ENCODE data around the gene PP2D1.
A peak's percentile ranks its signal among the peaks of the same experiment; 100 is the strongest.
"Not testable (repeated sequence)": the region's sequence is repeated elsewhere in the genome, so short reads cannot be mapped to it uniquely, and the experiment has no call there.

PP2D1 gene

DNA sequence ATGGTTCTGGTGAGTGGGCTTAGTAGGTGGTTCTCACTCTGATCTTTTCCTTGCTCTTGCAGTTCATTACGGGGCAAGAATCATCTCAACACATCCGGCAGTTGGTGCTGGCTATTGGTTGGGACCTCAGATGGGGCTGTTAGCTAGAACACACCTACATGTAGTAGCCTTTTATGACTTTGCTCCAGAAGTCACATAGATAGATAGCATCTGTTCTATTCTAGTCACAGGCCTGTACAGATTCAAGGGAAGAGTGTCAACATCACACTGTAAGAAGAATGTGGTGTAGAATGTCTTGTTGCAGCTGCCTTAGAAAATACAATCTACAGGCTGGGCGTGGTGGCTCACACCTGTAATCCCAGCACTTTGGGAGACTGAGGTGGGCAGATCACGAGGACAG is 50.1 kb downstream of the PP2D1 start:
- DNase-seq: no peak

DNA sequence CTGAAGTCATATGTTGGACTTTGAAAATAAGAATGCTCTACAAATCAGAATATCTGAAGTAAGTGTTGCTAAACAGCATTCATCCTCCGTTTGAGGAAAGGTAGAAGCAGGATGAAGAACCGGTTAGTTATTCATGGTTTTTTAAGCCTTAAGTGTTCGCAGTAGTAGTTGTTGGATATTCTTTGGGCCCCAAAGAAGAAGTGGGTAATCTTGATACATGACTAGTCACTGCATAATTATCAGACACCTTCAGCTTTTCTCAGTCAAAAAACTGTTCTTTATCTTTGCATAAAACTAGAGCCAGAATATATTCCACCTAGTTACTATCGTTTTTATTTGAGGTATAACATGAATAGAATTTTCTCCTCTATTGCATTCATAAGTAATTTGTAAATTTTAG is 51.4 kb downstream of the PP2D1 start:
- DNase-seq: no peak

DNA sequence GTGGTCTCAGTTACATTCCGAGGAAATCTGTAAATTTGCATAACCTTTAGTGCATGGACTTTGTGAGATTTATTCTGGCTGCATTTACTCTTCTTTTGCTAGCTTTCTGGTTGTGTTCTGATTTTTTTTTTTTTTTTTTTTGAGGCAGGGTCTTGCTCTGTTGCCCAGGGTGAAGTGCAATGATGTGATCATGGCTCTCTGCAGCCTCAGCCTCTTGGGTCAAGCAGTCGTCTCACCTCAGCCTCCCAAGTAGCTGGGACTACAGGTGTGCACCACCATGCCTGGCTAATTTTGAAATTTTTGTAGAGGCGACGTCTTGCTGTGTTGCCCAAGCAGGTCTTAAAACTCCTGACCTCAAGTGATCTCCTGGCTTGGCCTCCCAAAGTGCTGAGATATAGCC is 52.6 kb downstream of the PP2D1 start:
- no peak for DNase-seq

DNA sequence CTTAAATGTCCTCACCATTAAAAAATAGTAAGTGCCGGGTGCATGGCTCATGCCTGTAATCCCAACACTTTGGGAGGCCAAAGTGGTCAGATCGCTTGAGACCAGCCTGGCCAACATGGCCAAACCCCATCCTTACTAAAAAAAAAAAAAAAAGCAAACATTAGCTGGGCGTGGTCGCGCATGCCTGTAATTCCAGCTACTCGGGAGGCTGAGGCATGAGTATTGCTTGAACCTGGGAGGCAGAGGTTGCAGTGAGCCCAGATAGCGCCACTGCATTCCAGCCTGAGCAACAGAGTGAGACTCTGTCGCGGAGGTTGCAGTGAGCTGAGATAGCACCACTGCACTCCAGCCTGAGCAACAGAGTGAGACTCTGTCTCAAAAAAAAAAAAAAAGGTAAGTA is 54.7 kb downstream of the PP2D1 start:
- not testable (repeated sequence) for DNase-seq

DNA sequence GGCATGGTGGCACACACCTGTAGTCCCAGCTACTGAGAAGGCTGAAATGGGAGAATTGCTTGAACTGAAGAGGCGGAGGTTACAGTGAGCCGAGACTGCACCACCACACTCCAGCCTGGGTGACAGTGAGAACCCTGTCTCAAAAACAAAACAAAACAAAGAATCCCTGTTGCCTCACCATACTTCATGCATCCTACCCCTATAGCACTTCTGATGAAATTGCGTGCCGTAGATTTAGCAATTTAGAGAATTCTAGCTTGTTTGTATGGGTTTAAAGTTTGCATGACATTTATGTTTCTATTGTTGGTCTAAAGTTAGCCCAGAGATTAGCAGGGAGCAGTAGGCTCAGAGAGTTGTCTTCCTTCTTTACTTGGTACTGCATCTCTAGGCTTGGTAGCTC is 57.4 kb downstream of the PP2D1 start:
- DNase-seq: no peak

DNA sequence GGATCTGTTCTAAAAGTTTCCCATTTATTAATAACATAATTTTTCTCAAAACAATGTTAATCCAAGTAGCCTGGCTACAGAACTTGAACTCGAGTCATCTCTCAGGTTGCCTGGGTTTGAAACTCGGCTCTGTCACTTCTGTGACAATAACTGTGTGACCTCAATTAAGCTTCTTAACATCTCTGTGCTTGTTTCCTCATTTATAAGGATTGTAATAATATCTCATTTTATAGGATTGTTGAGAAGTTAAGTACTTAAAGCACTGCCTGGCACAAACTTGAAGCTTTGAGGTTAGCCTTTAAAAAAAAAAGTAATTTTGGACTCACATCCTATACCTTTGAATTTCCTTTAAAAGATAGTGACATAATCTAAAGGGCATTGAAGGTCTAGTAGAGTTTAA is 61.7 kb downstream of the PP2D1 start:
- DNase-seq: no peak

DNA sequence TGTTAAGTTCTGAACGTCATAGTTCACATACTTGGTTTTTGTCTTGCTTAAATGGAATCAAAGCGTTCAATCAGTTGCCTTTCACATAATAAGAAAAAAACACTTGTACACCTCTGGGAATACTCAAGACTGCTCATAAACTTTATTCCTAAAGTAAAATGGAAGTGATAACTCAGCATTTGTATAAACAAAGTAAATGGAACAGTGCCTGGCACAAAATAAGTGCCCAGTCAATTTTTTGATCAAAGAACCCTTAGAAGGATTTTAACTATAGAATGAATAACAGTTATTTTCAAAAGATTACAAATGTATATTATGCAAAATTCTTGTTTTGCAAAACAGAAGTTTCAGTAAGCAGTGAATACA is 63.9 kb downstream of the PP2D1 start:
- no peak for DNase-seq

DNA sequence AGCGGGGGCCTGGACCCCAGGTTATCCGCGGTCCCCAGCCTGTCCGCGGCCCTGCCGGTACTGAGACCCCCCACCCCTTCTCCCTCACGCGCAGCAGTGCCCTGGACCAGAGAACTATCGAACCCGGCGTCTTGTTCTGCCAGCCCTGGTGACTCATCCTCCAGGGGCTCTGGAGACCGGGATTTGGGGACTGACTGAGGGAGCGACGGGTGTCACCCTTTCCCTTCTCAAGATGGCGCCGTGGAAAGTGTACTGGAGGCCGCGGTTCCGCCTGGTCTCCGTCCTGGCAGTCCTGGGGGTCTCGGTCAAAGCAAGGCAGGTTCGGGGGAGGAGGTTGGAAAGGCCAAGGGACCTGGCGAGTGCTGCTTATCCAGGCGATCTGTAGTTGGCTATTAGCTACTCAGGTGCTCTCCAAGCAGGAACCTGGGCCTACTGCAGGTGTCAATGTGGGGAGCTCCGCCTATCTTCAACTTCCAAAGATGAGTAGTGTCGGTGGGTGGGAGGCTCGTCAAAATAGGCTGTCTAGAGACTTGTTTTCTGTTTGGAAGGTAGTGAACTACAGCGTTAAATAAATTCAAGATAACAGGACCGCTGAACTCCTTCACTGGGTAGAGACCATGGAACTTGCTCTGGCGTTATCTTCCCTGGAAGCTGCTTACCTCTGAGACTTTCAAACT is 64.4 kb downstream of the PP2D1 start:
- DNase-seq: peak; percentile 57

DNA sequence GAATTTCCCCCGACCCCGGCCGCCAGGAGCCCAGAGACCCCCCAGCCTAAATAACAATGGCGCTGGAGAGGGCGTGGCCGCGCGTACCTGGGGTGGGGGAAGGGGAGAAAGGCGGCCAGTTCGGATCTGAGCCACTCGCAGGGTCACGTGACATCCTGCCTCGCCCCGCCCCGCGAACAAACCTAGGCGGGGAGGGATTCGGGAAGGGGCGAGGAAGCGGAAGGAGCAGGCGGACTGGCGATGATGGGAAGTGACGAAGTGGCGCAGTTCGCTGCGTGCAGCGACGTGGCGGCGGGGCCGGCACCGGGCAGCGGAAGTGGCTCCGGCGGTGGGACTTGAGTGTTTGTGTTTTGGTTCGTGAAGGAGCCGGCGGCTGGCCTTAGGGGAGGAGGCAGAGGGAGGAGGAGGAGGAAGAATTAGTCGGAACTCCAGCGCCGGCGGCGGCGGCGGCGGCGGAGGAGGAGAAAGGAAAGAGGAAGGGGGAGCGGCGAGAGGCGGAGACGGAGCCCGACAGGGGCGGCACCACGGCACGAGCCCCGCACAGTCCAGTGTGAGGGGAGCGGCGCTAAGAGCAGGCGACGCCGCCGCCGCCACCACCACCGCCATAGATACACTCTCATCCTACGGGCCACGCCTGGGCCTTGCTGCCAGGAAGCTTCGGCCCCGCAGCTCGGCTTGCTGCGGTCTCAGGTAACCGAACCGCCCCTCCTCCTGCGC is 65.1 kb downstream of the PP2D1 start, which contains the start of gene RAB5A:
Gene RAB5A, plus strand, starts transcription at position 266 of the 717 bp plus-strand sequence. CDS start 3,802 bp downstream, outside the sequence.
- peak; percentile 98 for DNase-seq

DNA sequence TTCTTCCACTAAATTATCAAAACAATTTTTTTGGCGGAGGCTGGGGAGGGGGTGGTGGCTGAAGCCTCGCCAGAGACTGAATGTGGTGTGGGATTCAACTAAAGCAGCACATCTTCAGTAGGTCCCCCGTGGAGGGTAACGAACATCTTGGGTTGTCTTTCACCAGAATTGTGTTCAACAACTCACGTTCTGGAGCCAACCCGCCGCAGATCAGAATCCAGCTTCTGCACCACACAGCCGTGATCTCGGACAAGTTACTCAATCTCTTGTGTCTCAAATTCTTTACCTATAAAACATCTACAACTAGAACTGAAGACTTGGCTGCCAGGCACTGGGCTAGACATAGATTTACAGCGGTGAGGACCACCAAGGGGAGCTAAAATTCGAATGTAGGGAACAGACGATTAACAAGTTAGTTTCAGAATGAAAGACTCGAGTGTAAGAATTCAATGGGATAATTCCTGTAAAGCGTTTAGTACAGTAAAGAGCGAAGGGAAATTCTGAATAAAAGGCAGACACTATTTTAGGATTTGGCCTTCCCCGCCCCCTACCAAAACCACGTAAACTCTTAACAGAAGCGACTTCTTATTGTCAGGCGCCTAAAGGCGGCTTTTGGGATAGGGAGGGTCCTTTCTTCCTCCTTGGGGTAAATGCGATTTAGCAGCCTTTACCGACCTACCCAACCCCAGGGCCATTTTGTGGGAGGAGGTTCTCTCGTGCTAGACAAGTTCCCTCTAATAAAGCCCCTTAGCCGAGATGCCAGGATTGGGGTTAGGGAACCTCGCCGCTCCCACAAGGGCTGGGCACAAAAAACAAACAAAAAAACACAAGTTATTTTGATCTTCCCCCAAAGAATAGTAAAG is 65.9 kb downstream of the PP2D1 start:
- peak; percentile 14 for DNase-seq

DNA sequence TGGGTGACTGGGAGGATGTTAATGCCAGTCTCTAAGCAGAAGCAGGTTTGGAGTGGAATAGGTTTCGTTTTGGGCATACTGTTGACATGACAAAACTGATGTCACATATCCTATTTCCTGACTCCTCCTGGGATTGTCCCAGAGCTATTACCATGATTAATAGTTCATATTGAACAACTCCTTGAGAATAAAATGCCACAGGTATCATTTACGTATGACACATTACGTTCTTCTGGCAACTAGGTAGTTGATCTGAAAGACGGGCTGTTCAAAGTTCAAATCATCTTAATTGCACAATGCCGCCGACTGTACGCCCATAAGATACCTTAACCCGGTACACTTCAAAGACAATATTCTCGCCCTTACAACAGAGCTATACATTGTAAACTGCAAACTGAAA is 66.5 kb downstream of the PP2D1 start:
- DNase-seq: no peak

DNA sequence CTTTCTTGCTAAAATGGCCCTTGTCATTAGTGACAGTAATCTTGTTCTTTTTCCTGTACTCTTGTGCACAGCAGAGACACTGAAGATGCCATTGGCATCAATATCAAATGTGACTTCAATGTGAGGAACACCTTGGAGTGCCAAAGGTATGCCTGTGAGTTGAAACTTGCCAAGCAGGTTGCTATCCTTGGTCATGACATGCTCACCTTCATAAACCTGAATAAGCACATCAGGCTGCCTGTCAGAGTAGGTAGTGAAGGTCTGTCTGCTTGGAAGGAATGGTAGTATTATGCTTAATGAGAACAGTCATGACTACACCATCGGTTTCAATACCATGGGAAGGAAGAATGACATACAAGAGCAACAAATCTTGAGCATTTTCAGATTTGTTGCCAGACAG is 71.4 kb downstream of the PP2D1 start:
- DNase-seq: no peak

DNA sequence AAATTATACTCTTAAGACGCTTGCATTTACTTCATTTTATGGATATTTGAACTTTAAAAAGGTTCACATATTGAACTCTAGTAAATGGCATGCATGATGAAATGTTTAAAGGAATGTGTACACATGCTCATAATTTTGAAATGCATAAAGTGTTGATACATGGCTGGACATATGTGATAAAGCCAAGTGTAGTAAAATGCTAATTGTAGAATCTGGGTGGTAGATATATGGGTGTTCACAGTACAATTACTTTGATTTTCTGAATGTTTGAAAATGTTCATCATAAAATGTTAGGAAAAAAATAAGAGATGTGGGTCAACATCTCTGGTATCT is 73.8 kb downstream of the PP2D1 start:
- DNase-seq: no peak

DNA sequence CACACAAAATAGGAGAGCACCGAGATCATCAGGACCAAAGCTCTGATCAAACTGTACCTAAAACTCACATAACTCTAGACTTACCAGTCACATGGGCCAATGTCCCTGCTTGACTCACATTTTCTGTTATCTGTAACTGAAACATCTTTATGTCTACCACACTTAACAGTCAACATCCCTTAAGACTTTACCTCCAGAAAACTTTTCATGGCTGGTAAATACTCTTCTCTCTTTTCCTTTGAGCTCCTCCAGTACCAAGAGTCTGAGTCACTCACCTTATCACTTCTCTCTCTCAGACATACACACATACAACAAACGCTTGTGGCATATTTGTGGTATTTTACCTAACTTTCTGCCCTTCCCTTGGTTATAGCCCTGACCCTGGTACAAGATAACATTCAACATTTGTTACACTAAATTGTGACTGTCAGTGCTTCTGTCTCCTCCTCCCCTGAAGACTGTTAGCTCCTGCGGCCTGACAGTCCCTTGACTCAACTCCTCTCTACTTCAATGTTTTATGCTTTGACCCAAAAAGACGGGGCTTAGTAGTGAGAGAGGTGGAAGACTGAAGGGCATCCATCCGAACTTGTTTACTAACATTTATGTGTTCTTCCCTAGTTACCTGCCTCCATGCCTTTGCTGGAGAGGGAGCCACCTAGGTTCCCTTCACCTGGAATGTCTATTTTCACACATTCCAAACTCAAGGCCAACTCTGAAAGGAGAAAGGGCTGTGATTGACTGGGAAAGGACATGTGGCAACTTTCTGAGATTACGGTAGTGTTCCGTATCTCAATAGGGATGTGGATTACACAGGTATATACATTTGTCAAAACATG is 74.4 kb downstream of the PP2D1 start:
- DNase-seq: no peak
